Neural crest cell (in vitro differentiated cells): ENCODE data around the gene TMOD3. TPM values are rescaled to one million over a fixed set of nuclear protein-coding genes. Genes with fewer than 3 reads are reported as not detected.
"Not testable (repeated sequence)": the region's sequence is repeated elsewhere in the genome, so short reads cannot be mapped to it uniquely, and the experiment has no call there.

Source experiments
- DNase-seq: peaks from one replicate; pipeline ENCODE4 v3.0.0; 2021; ENCODE audit warnings: low read depth, mixed read lengths, low spot score
- H3K27ac Mint-ChIP-seq: one replicate; pipeline ENCODE4 v1.8.0; 2021; ENCODE audit warnings: mild to moderate bottlenecking, mixed read lengths; ENCODE audit not compliant: unreplicated experiment
- H3K27me3 Mint-ChIP-seq: 2 replicates; pipeline ENCODE4 v1.8.0; 2021; ENCODE audit warnings: low read depth, mild to moderate bottlenecking, mixed read lengths
- H3K36me3 Mint-ChIP-seq: 2 replicates; pipeline ENCODE4 v1.8.0; 2021; ENCODE audit warnings: low read depth, mild to moderate bottlenecking, mixed read lengths
- H3K4me1 Mint-ChIP-seq: 2 replicates; pipeline ENCODE4 v1.8.0; 2021; ENCODE audit warnings: mixed read lengths
- H3K4me3 Mint-ChIP-seq: one replicate; pipeline ENCODE4 v1.8.0; 2021; ENCODE audit warnings: mild to moderate bottlenecking, mixed read lengths
- H3K9me3 Mint-ChIP-seq: 2 replicates; pipeline ENCODE4 v1.8.0; 2021; ENCODE audit warnings: mixed read lengths
- total RNA-seq: library from RNA; stranded (reverse); gene quantifications from 2 replicates; pipeline ENCODE4 v1.2.1, GENCODE V29; 2021
- TF ChIP-seq, protein P1 (sequence below): fragments of 200-600 bp; sonication (generic); conservative IDR thresholded peaks from 2 replicates; pipeline ENCODE4 v1.5.0; 2021; ENCODE audit warnings: antibody characterized with exemption, mild to moderate bottlenecking

The TMOD3 gene
- total RNA-seq, 1 donor from 2014 or later: 29.3 TPM

DNA sequence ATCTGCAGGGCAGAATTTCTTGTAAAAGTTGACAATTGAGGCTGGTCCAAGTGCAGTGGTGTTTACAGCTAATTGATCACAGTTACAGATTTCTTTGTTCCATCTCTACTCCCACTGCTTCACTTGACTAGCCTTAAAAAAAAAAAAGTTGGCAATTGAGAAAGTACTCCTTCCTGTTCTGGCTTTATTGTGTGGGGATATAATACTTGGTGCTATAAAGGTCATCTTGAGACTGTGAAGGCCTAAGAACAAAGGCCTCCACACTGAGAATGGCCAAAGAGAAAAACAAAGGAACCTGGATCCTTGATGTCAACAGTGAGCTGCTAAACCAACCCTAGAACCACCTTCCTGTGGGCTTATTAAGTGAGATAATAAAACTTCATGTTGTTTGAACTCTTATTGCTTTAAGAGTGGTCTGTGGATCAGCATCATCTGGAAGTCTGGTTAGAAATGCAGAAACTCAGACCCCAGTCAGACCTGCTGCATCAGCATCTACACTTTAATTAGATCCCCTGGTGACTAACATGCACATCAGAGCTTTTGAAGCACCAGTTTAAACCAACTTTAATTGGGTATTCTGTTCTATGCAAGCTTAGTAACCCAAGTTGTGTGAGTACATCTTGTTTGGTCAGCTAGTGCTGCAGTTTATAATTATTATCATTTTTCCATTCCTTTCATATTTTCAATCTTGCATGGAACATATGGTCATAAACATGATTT is 55.2 kb downstream of the TMOD3 start:
- Mint-ChIP-seq H3K36me3 (peaks cover 10% of the 10 kb centered on the region), H3K27me3 (no peaks in the 10 kb centered on the region), H3K4me1 (peaks cover 12% of the 10 kb centered on the region), H3K4me3 (no peak overlapping the region), H3K27ac (peak overlapping the region; percentile 3), H3K9me3 (no peaks in the 10 kb centered on the region)
- TF ChIP-seq, protein P1, sequence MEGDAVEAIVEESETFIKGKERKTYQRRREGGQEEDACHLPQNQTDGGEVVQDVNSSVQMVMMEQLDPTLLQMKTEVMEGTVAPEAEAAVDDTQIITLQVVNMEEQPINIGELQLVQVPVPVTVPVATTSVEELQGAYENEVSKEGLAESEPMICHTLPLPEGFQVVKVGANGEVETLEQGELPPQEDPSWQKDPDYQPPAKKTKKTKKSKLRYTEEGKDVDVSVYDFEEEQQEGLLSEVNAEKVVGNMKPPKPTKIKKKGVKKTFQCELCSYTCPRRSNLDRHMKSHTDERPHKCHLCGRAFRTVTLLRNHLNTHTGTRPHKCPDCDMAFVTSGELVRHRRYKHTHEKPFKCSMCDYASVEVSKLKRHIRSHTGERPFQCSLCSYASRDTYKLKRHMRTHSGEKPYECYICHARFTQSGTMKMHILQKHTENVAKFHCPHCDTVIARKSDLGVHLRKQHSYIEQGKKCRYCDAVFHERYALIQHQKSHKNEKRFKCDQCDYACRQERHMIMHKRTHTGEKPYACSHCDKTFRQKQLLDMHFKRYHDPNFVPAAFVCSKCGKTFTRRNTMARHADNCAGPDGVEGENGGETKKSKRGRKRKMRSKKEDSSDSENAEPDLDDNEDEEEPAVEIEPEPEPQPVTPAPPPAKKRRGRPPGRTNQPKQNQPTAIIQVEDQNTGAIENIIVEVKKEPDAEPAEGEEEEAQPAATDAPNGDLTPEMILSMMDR: no peak
- DNase-seq: no peak

DNA sequence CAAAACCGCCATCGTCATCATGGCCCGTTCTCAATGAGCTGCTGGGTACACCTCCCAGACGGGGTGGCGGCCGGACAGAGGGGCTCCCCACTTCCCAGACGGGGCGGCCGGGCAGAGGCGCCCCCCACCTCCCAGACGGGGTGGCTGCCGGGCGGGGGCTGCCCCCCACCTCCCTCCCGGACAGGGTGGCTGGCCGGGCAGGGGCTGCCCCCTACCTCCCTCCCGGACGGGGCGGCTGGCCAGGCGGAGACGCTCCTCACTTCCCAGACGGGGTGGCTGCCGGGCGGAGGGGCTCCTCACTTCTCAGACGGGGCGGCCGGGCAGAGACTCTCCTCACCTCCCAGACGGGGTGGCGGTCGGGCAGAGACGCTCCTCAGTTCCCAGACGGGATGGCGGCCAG is 56.3 kb downstream of the TMOD3 start:
- H3K27ac Mint-ChIP-seq, H3K9me3 Mint-ChIP-seq, DNase-seq: not testable (repeated sequence)

DNA sequence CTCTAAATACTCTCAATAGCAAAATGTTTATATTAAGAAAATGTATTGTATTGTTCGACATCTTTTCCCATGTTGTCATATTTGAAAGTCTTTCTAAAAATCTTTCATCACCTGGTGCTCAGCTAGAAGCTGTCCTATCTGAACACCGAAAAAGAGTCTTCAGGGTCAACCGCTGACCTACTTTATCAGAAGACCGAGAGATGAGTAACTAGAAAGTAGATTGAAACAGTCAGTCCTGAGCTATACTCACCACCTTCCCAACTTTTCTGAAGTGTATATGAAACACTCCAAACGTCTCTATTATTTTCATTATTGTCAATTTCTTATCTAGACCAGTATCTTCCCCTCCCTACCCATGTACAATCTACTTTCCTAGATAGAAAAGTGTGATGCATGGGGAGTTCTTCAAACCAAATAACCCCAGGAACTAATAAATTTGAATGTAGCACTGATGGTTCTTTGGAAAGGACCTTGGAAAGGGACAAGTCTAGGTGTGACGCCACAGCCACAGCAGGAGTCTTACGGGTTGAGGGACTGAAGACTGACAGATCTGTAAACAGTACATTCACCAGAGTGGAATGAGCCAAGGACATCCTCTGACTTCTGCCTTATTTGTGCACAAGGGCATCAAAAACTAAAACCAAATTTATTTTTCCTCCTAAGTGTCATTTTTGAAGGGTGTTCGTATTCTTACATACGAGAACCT is 58.6 kb downstream of the TMOD3 start:
- DNase-seq: no peak
- TF ChIP-seq, protein P1: no peak
- H3K4me1 Mint-ChIP-seq: peaks cover 12% of the 10 kb centered on the region
- no peaks in the 10 kb centered on the region for H3K9me3 Mint-ChIP-seq
- H3K27ac Mint-ChIP-seq: no peak overlapping the region
- no peaks in the 10 kb centered on the region for H3K27me3 Mint-ChIP-seq
- H3K36me3 Mint-ChIP-seq: peaks cover 10% of the 10 kb centered on the region
- H3K4me3 Mint-ChIP-seq: no peak overlapping the region

More for the DNA sequence above, 56.3 kb downstream of the TMOD3 start:
- peaks cover 12% of the 10 kb centered on the region for H3K4me1 Mint-ChIP-seq
- H3K4me3 Mint-ChIP-seq, H3K27me3 Mint-ChIP-seq, H3K36me3 Mint-ChIP-seq: not testable (repeated sequence)

DNA sequence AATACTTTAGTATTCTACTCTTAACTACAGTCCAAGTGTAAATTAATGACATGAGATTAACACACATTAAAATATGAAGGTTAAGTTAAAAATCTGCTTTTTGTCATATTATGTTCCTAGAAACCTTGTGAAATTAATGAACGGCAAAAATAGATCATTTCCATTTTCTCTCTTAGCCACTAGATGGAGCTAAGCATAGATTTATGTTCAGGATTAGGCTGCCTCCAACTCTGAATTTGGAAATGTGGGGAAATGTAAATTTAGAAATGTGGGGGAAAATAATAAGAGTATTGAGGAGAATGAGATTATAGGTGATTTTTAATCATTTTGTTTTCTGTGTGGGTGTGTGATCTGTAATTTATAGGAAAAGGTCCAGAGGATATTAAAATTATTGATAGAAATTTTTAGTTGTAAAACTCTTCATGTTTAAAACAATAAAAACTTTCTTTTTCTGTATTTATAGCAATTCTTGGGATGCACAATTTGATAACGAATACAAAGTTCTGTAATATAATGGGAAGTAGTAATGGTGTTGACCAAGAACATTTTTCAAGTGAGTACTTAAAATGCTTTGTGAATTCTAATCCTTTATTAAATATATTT is 59.2 kb downstream of the TMOD3 start:
- H3K4me3 Mint-ChIP-seq: no peak overlapping the region
- H3K36me3 Mint-ChIP-seq: peaks cover 10% of the 10 kb centered on the region
- TF ChIP-seq, protein P1: peak; percentile 85
- DNase-seq: no peak
- H3K27me3 Mint-ChIP-seq: no peaks in the 10 kb centered on the region
- H3K9me3 Mint-ChIP-seq: no peaks in the 10 kb centered on the region
- peaks cover 11% of the 10 kb centered on the region for H3K4me1 Mint-ChIP-seq
- no peak overlapping the region for H3K27ac Mint-ChIP-seq

DNA sequence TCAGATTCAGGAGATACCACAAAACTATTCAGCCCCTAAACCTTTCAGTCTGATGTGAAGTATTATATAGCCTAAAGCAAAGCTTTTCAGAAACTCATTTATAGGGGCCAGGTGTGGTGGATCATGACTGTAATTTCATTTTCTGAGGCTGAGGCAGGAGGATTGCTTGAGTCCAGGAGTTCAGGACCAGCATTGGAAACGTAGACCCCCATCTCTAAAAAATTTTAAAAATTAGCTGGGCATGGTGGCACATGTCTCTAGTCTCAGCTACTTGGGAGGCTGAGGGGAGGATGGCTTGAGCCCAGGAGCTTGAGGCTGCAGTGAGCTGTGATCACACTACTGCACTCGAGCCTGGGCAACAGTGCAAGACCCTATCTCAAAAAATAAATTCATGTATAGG is 60.0 kb downstream of the TMOD3 start:
- TF ChIP-seq, protein P1: no peak
- Mint-ChIP-seq H3K27me3 (no peaks in the 10 kb centered on the region), H3K9me3 (no peaks in the 10 kb centered on the region), H3K36me3 (peaks cover 8% of the 10 kb centered on the region), H3K4me3 (no peak overlapping the region), H3K4me1 (peaks cover 3% of the 10 kb centered on the region), H3K27ac (no peak overlapping the region)
- no peak for DNase-seq

DNA sequence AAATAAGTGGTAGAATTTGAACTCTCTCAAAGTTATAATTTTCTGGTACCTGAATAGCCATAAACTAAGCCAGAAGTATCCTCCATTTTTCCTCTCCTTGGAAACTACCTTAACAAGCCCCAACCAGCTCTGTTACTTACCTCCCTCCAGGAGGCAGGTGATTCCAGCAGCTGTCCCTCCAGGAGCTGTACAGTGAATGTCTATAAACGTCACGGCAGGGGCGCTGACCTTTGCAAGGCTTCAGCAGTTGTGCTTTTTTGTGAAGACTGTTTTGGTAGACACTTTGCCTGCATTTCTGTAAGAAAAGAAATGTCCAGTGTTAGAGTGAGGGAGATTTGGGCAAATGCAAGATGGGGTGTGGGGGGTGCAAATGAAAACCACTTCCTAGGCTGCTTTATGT is 75.0 kb downstream of the TMOD3 start:
- no peaks in the 10 kb centered on the region for H3K27me3 Mint-ChIP-seq
- H3K9me3 Mint-ChIP-seq: no peaks in the 10 kb centered on the region
- H3K4me3 Mint-ChIP-seq: no peak overlapping the region
- H3K4me1 Mint-ChIP-seq: no peaks in the 10 kb centered on the region
- TF ChIP-seq, protein P1: no peak
- no peak for DNase-seq
- H3K36me3 Mint-ChIP-seq: peaks cover 30% of the 10 kb centered on the region
- H3K27ac Mint-ChIP-seq: peak overlapping the region; percentile 27
